ENCODE measurements around the gene TRIM65.

The TRIM65 gene, protein sequence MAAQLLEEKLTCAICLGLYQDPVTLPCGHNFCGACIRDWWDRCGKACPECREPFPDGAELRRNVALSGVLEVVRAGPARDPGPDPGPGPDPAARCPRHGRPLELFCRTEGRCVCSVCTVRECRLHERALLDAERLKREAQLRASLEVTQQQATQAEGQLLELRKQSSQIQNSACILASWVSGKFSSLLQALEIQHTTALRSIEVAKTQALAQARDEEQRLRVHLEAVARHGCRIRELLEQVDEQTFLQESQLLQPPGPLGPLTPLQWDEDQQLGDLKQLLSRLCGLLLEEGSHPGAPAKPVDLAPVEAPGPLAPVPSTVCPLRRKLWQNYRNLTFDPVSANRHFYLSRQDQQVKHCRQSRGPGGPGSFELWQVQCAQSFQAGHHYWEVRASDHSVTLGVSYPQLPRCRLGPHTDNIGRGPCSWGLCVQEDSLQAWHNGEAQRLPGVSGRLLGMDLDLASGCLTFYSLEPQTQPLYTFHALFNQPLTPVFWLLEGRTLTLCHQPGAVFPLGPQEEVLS

DNA sequence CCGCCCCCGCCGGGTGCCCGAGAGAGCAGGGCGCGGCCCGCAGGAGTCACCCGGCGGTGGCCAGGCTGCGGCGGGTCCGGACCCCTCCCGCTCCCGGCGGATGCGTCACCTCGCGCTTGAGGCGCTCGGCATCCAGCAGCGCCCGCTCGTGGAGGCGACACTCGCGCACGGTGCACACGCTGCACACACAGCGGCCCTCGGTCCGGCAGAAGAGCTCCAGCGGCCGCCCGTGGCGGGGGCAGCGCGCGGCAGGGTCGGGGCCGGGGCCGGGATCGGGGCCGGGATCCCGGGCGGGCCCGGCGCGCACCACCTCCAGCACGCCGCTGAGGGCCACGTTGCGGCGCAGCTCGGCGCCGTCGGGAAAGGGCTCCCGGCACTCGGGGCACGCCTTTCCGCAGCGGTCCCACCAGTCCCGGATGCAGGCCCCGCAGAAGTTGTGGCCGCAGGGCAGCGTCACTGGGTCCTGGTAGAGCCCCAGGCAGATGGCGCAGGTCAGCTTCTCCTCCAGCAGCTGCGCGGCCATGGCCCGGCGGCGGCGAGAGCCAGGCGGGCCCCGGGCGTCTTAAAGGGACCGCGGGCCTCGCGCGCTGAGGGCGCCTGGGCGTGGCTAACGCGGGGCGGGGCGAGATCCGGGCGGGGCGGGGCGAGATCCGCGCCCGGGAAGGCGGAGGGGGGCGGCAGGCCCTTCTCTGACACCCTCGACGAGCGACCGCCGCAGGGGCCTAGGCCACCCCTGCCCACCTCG lies at the start of gene TRIM65:
TSS of gene TRIM65 (minus strand) at position 537 of the 745 bp plus-strand sequence. CDS start at position 523, 14 bp downstream.
- DNase-seq: peak; percentile 84

- no peak for DNase-seq
Observed at GRCh38 chr17:75945211-75945610, 48.5 kb upstream of the TRIM65 start.

DNA sequence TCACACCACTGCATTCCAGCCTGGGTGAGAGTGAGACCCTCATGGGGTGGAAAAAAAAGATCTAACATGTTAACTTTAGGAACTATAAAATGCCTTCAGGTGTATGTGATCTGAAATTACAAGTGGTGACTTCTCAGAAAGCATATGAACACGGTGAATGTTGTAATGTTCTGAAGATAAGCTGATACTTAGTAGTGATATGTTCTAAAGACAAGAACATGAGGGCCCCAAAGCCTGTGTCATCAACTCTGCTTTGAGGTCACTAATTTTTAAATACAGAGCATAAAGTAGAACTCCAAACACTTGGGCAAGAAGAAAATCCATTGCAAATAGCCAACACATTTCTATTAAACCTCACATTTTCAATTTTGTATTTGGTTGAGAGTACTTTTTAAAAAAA lies 46.7 kb upstream of the TRIM65 start:
- DNase-seq: no peak

- no peak for DNase-seq
Observed at GRCh38 chr17:75942473-75942872, 45.7 kb upstream of the TRIM65 start.

DNA sequence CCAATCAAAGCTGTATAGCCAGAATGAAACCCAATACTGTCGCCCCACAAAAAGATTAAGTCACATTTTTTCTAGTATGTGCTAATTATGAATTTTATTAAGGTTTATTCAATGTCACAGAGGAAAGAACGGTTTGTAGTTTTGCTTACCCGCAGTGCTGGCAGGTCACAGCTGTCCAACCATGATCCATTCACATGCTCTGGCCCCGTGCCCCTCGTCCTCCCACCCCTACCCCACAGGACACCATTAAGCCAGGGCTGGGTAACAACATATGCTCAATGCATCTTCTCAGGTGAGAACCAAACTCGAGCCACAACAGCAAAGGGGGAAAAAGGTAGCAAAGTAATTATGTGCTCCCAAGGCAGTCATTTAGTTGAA lies 44.7 kb upstream of the TRIM65 start:
- no peak for DNase-seq

DNA sequence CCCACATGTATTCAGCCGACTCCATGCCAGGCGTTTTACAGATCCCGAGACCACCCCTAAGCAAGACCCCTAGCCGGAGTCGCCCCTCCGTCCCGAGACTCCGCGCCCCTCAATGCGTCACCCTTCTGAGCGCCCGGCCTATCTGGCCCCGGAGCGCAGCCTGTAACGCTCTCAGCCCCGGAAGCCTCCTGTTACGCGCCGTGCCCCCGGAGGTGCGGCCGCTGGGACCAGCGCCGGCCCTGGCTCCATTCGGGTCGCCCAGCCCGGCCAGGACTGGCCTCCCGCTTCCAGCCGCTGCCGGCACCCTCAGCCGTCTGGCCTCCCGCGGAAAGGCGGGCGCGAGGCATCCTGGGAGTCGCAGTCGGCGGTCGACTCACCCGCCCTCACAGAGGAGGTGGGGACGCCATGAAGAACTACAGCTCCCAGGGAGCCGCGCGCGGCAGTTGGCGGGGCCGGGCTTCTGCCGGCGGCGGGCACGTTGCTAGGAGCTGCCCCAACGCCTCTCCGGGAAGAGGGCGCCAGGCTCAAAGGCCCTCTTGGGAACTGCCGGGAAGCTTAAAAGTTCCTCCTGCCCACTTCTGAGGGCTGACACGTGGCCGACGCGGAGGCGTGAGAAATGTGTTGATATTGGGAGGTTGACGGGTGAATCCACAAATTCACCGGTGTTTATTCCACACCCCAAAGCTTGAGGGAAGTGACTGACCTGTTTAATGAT lies 44.1 kb upstream of the TRIM65 start, which contains the start of gene FBF1:
TSS of gene FBF1 (minus strand) at position 316 of the 715 bp plus-strand sequence. CDS start 2,893 bp downstream, outside the sequence.
- peak; percentile 93 for DNase-seq

- DNase-seq: no peak
Observed at GRCh38 chr17:75937652-75938051, 40.9 kb upstream of the TRIM65 start.

DNA sequence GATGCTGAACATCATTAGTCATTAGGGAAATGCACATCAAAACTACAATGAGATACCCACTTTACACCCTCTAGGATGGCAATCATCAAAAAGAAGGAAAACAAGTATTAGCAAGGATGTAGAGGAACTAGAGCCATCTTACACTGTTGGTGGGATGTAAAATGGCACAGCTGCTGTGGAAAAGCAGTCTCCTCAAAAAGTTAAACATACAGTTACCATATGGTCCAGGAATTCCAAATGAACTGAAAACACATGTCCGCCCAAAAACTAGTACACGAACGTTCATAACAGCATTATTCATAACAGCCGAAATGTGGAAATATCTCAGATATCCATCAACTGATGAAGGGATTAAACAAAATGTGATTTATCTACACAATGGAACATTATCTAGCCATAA lies 37.1 kb upstream of the TRIM65 start:
- no peak for DNase-seq

DNA sequence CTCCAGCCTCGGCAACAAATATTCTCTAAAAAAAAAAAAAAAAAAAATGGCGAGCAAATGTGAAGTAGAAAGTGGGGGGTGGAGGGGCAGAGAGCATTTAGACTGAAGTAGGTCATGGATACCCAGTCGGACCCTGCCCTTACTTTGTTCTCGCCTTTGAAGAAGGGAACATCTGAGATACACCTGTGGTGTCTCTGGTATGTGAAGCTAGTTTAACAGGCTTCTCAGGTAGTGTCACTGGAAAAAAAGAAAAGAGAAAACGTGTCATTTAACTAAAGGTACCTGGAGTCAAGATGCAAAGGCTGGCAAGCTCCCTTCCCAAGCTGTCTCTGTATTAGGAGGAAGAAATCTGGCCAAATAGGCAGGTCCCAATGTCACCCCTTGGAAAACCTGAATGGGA lies 36.1 kb upstream of the TRIM65 start:
- no peak for DNase-seq

DNA sequence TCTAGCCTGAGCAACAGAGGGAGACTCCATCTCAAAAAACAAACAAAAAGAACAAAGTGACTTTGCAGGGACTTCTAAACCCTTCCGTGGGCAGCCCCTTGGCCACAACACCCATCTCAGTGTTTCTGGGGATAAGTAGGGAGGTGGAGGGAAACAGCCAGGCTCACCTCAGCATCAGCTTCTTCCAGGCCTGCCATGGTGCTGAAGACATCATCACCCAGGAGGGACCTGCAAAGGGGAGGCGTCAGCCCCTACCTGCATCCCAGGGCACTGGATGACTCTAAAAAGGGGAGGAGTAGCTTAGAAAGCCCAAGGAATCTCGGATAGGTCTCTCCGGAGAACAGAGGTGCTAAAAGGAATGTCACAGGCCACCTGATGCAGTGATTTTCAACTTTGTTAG lies 34.3 kb upstream of the TRIM65 start:
- no peak for DNase-seq

GRCh38 chr17:75927286-75927922 lies 30.7 kb upstream of the TRIM65 start:
- peak; percentile 28 for DNase-seq

DNA sequence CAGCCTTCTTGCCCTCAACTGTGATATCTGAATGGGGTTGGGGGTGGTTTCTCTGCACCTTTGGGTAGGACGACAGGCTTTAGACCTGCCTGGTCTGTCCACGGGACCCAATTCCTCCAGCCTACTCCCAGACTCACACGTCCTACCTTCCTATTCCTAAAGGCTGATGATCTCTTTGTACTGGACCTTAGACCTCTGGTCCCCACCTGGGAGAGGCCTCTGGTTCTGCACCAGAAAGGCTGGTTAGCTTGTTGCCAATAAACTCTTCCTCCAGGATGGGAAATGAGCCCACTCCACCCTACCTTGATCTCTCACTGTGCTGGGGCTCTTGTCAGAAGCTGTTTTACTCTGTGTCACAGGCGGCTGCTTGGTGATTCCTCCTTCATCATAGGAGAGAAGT lies 29.7 kb upstream of the TRIM65 start:
- DNase-seq: no peak

GRCh38 chr17:75925912-75926311 lies 29.2 kb upstream of the TRIM65 start:
- DNase-seq: no peak

DNA sequence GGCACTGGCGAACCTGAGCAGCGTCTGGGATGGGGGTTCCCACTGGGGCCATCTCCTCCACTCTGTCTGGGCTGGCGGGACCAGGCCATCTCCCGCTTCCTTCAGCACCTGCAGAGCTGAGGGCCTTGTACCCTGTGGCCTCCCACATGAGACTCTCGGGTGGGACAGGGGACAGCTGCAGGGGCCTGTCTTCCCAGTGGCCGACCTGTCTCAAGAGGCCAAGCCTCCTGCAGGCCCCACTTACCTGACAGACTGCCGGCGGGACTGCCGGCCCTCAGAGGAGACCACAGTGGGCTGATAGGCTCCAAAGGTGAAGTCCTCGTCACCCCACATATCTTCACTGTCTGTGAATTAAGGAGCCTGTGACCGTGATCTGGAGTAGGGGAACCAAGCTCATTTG lies 28.4 kb upstream of the TRIM65 start:
- DNase-seq: no peak

DNA sequence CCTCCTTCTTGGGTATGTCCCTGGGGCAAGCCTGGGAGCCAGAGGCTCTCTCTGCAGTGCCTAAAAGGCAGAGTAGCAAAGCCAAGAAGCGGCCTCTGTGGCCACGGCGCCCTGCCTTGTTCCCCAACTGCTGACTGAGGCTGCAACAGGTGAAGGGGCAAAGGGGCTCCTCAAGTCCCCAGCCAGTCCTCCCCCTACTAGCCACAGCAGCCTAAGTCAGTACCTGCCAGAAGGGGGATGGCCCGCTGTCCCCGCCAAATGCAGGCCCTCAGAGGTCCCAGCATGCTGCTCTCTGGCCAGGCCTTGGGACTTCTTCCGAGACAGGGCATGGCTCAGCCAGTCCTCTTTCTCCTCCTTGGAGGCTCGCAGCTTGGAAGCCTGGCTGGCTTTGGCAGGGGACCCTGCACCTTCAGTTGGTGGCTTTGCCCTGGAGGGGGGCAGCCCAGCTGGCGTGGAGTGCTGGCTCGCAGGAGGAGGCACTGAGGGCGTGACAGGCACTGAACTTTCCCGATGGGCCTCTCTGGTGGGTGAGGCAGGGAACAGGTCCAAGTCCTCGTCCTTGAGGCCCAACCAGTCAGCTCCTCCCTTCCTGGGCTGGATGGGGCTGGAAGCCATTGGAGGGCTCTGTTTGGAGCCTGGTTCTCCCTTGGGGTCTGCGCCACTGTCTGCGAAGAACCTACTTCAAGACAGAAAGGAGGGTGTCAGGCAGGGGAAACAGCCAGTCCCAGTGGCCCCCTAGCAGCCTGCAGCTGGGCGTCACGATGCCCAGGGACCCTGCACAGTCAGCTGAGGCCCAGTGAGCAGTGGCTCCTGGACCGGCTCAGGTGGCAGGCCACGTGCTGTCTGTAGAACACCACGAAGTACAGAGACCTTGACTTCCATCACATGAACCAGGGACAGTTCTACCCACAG lies 26.5 kb upstream of the TRIM65 start:
- no peak for DNase-seq

- DNase-seq: no peak
Observed at GRCh38 chr17:75922173-75922961, 25.6 kb upstream of the TRIM65 start.

DNA sequence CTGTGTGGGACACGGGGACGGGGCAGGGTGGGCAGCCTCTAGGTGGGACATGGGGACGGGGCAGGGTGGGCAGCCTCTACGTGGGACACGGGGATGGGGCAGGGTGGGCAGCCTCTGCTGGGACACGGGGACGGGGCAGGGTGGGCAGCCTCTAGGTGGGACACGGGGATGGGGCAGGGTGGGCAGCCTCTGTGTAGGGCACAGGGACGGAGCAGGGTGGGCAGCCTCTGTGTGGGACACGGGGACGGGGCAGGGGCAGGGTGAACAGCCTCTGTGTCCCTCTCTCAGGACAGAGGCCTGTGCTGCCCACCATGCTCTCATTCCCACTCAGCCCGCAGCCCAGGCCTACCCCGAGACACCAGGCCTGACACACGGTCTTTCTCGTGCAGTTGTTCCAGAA lies 24.8 kb upstream of the TRIM65 start:
- DNase-seq: no peak

DNA sequence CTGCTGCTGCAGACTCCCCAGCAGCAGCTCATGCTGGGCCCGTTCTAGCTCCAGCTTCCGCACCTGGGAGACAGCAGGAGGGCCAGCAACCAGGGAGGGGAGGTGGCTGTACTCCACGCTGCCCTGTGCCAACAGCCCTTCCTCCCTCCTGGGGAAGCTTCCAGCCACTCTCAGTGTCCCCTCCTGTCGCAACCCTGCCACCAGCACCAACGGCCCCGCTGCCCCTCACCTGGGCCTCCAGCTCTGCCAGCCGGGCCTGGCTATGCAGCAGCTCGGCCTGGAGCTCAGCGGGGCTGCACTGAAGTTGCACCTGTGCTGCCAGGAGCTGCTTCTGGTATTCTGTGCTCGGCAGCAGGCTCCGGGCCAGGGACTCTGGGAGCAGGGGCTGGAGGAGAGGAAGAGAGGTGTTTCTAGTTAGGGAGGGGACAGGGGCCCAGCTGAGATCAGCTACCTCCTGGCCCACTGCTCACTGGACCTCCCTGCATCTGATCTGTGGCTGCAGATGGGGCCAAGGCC lies 23.4 kb upstream of the TRIM65 start:
- no peak for DNase-seq

DNA sequence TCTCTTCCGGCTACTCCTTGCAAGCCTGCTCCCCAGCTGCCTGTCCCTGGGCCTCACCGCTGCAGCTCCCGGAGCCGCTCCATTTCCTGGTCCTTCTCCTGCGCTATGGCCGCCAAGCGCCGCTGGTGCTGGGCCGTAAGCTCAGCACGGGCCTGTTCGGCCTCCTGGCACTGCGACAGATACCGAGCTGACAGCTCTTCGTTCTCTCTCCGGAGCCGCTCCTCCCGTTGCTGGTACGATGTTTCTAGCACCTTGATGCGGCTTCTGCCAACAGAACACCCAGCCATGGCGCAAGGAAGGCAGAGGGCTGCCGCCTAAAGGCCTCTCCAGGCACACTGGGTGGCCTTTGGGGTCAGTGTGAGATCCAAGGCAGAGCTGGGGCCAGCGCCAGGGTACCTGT lies 22.9 kb upstream of the TRIM65 start:
- DNase-seq: no peak

GRCh38 chr17:75917917-75918445 lies 21.2 kb upstream of the TRIM65 start:
- DNase-seq: no peak

Measured in activated CD4-positive, alpha-beta T cell treated with anti-CD3 and anti-CD28 coated beads for 48 hours (primary cell).